HepG2 (cell line): ENCODE data around the gene VWA3A. TPM values are rescaled to one million over a fixed set of nuclear protein-coding genes. Genes with fewer than 3 reads are reported as not detected.

Experiments
- ATF7-NPFF ChIP-seq: sonication (generic); formaldehyde crosslinking; IDR thresholded peaks from 2 replicates; pipeline ENCODE4 v1.8.1; 2023; ENCODE audit warnings: mild to moderate bottlenecking, low read depth, missing genetic modification reagents, moderate library complexity
- EHMT2 ChIP-seq: fragments of 200-600 bp; sonication (generic); IDR thresholded peaks from 2 replicates; pipeline ENCODE4 v1.7.0; 2017; ENCODE audit warnings: antibody characterized with exemption, low read depth, low read length, borderline replicate concordance
- IKZF4 ChIP-seq: sonication (generic); formaldehyde crosslinking; IDR thresholded peaks from 2 replicates; pipeline ENCODE4 v1.5.1; 2020; ENCODE audit warnings: borderline replicate concordance, mild to moderate bottlenecking, low read depth, missing genetic modification reagents; ENCODE audit errors: not compliant biosample characterization
- MEF2D ChIP-seq: sonication (generic); formaldehyde crosslinking; IDR thresholded peaks from 2 replicates; pipeline ENCODE4 v1.5.1; 2020; ENCODE audit warnings: mild to moderate bottlenecking, missing genetic modification reagents
- NFRKB ChIP-seq: fragments of 450-650 bp; IDR thresholded peaks from 2 replicates; pipeline ENCODE4 v1.6.1; 2017
- PHF5A ChIP-seq: IDR thresholded peaks from one replicate; pipeline ENCODE4 v1.6.1; 2018; ENCODE audit warnings: low read depth, missing genetic modification reagents; ENCODE audit not compliant: unreplicated experiment
- SALL2 ChIP-seq: sonication (generic); formaldehyde crosslinking; IDR thresholded peaks from 2 replicates; pipeline ENCODE4 v1.8.1; 2023; ENCODE audit warnings: mild to moderate bottlenecking, missing genetic modification reagents, inconsistent platforms
- TARDBP ChIP-seq: sonication (generic); formaldehyde crosslinking; IDR thresholded peaks from 2 replicates; pipeline ENCODE4 v1.8.0; 2022; ENCODE audit warnings: mild to moderate bottlenecking, missing genetic modification reagents
- TSC22D2 ChIP-seq: sonication (generic); formaldehyde crosslinking; IDR thresholded peaks from 2 replicates; pipeline ENCODE4 v1.5.1; 2020; ENCODE audit warnings: missing genetic modification reagents, mild to moderate bottlenecking, borderline replicate concordance
- ZFP90 ChIP-seq: sonication (generic); formaldehyde crosslinking; IDR thresholded peaks from 2 replicates; pipeline ENCODE4 v1.8.0; 2022; ENCODE audit warnings: missing genetic modification reagents, mild to moderate bottlenecking, inconsistent platforms, borderline replicate concordance
- ZNF333 ChIP-seq: sonication (generic); formaldehyde crosslinking; IDR thresholded peaks from 2 replicates; pipeline ENCODE4 v1.4.0; 2020; ENCODE audit warnings: mild to moderate bottlenecking, missing genetic modification reagents, borderline replicate concordance
- ZNF431 ChIP-seq: sonication (generic); formaldehyde crosslinking; IDR thresholded peaks from 2 replicates; pipeline ENCODE4 v1.9.0; 2022; ENCODE audit warnings: missing genetic modification reagents, low read depth, mild to moderate bottlenecking, borderline replicate concordance
- polyA plus RNA-seq, 8 experiments: library from polyadenylated mRNA; depleted of rRNA in 3 of 8; stranded (reverse) in 7 of 8; unstranded in 1 of 8; fragments of >200 nt; fragmentation: Illumina TruSeq in 4 of 8; extraction: Trizol in 4 of 8; gene quantifications; 2 replicates each; pipeline versions ENCODE4 v1.2.1 to v1.2.3, GENCODE V29; 2011 to 2016; ENCODE audit warnings: low read depth in 4 of 8, missing spikeins in 1 of 8, mixed read lengths in 1 of 8; ENCODE audit not compliant: insufficient read depth in 1 of 8
- total RNA-seq, 5 experiments: library from RNA; depleted of rRNA; stranded (reverse); fragments of >200 nt; fragmentation: Illumina TruSeq; extraction: Trizol; gene quantifications; 2 replicates each; pipeline ENCODE4 v1.2.3, GENCODE V29; 2016; ENCODE audit warnings: low read depth in 1 of 5
- TF ChIP-seq, protein P1 (sequence below): sonication (generic); formaldehyde crosslinking; IDR thresholded peaks from 2 replicates; pipeline ENCODE4 v1.5.0; 2020; ENCODE audit warnings: missing genetic modification reagents
- TF ChIP-seq, protein P2 (sequence below): sonication (generic); formaldehyde crosslinking; IDR thresholded peaks from 2 replicates; pipeline ENCODE4 v1.5.0; 2020; ENCODE audit warnings: missing genetic modification reagents, mild to moderate bottlenecking, borderline replicate concordance
- TF ChIP-seq, protein P3 (sequence below): sonication (generic); formaldehyde crosslinking; IDR thresholded peaks from 2 replicates; pipeline ENCODE4 v1.5.1; 2020; ENCODE audit warnings: missing genetic modification reagents, mild to moderate bottlenecking, borderline replicate concordance
- TF ChIP-seq, protein P4 (sequence below): sonication (generic); formaldehyde crosslinking; IDR thresholded peaks from 2 replicates; pipeline ENCODE4 v1.4.0; 2020; ENCODE audit warnings: missing genetic modification reagents

The VWA3A gene
- total and polyA plus RNA-seq, 2 of the 13 experiments (the other 11 are each of a cell fraction or from before 2014, with no cell fraction given) = 0.03 to 0.07 TPM

DNA sequence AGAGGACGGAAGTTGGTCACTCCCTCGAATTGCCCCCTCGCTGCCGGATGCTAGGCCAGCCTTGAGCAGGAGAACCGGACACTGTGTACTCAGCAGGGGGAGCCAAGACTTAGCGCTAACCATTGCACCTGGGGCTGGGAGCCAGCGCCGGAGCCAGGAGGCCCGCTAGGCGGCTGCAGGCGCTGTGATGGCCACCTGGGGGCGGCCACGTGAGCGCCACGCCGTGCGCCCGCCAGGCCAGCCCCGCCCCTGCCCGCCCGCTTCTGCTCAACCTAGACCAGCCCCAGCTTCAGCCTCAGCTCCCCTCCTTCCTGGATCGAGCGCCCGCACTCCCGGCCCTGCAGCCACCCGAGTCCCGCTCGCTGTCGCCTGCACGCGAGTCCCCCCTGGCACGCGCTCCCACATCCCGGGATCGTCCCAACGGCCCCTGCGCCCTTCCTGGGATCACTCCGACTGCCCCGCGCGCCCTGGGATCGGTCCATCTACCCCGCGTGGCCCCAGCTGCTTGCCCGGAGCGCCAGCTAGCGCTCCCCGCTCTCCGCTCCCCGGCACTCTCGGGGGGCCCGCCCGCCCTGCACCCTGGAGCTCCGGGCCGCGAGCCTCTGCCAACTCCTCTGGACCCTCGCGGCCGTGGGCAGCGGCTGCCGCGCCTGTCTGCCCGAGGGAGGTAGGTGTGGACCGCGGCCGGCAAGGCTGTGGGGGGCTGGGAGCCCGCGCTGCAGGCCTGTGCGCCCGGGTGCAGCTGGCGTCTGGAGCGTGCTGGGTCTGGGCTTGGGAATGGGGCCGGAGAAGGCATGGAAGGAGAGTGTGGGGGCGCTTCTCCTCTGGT, 113.9 kb downstream of the VWA3A start, which contains the start of gene EEF2K (continued):
- TF ChIP-seq SALL2 (CRISPR knock-in tag) = peak; percentile 83
- TF ChIP-seq TSC22D2 (CRISPR knock-in tag) = peak; percentile 88
- TF ChIP-seq PHF5A (CRISPR knock-in tag) = peak; percentile 88
- no peak; the same call in 1 of the 2 replicates for TF ChIP-seq ZFP90
- TF ChIP-seq EHMT2 = no peak
- TF ChIP-seq, protein P1, sequence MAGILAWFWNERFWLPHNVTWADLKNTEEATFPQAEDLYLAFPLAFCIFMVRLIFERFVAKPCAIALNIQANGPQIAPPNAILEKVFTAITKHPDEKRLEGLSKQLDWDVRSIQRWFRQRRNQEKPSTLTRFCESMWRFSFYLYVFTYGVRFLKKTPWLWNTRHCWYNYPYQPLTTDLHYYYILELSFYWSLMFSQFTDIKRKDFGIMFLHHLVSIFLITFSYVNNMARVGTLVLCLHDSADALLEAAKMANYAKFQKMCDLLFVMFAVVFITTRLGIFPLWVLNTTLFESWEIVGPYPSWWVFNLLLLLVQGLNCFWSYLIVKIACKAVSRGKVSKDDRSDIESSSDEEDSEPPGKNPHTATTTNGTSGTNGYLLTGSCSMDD (CRISPR knock-in tag) = no peak
- TF ChIP-seq, protein P2, sequence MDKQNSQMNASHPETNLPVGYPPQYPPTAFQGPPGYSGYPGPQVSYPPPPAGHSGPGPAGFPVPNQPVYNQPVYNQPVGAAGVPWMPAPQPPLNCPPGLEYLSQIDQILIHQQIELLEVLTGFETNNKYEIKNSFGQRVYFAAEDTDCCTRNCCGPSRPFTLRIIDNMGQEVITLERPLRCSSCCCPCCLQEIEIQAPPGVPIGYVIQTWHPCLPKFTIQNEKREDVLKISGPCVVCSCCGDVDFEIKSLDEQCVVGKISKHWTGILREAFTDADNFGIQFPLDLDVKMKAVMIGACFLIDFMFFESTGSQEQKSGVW (CRISPR knock-in tag) = no peak
- TF ChIP-seq TARDBP = peak; percentile 98
- peak; percentile 91 for TF ChIP-seq ZNF431
- TF ChIP-seq ATF7-NPFF (CRISPR knock-in tag) = peak; percentile 94
- peak; percentile 96 for TF ChIP-seq IKZF4 (CRISPR knock-in tag)
- TF ChIP-seq, protein P3, sequence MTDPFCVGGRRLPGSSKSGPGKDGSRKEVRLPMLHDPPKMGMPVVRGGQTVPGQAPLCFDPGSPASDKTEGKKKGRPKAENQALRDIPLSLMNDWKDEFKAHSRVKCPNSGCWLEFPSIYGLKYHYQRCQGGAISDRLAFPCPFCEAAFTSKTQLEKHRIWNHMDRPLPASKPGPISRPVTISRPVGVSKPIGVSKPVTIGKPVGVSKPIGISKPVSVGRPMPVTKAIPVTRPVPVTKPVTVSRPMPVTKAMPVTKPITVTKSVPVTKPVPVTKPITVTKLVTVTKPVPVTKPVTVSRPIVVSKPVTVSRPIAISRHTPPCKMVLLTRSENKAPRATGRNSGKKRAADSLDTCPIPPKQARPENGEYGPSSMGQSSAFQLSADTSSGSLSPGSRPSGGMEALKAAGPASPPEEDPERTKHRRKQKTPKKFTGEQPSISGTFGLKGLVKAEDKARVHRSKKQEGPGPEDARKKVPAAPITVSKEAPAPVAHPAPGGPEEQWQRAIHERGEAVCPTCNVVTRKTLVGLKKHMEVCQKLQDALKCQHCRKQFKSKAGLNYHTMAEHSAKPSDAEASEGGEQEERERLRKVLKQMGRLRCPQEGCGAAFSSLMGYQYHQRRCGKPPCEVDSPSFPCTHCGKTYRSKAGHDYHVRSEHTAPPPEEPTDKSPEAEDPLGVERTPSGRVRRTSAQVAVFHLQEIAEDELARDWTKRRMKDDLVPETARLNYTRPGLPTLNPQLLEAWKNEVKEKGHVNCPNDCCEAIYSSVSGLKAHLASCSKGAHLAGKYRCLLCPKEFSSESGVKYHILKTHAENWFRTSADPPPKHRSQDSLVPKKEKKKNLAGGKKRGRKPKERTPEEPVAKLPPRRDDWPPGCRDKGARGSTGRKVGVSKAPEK (CRISPR knock-in tag) = no peak
- no peak for TF ChIP-seq NFRKB
- TF ChIP-seq, protein P4, sequence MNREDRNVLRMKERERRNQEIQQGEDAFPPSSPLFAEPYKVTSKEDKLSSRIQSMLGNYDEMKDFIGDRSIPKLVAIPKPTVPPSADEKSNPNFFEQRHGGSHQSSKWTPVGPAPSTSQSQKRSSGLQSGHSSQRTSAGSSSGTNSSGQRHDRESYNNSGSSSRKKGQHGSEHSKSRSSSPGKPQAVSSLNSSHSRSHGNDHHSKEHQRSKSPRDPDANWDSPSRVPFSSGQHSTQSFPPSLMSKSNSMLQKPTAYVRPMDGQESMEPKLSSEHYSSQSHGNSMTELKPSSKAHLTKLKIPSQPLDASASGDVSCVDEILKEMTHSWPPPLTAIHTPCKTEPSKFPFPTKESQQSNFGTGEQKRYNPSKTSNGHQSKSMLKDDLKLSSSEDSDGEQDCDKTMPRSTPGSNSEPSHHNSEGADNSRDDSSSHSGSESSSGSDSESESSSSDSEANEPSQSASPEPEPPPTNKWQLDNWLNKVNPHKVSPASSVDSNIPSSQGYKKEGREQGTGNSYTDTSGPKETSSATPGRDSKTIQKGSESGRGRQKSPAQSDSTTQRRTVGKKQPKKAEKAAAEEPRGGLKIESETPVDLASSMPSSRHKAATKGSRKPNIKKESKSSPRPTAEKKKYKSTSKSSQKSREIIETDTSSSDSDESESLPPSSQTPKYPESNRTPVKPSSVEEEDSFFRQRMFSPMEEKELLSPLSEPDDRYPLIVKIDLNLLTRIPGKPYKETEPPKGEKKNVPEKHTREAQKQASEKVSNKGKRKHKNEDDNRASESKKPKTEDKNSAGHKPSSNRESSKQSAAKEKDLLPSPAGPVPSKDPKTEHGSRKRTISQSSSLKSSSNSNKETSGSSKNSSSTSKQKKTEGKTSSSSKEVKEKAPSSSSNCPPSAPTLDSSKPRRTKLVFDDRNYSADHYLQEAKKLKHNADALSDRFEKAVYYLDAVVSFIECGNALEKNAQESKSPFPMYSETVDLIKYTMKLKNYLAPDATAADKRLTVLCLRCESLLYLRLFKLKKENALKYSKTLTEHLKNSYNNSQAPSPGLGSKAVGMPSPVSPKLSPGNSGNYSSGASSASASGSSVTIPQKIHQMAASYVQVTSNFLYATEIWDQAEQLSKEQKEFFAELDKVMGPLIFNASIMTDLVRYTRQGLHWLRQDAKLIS (CRISPR knock-in tag) = 0 out of 2 replicates have a peak, but pooled peaks have one; percentile 69
- peak; percentile 81 for TF ChIP-seq ZNF333 (CRISPR knock-in tag)
- 0 out of 2 replicates have a peak, but pooled peaks have one; percentile 16 for TF ChIP-seq MEF2D
